Pancreas (tissue), 10 donors: Measurements from ENCODE around the gene RNFT2. TPM values are rescaled to one million over a fixed set of nuclear protein-coding genes. Genes with fewer than 3 reads are reported as not detected.
A peak's percentile ranks its signal among the peaks of the same experiment; 100 is the strongest.
"Not testable (repeated sequence)": the region's sequence is repeated elsewhere in the genome, so short reads cannot be mapped to it uniquely, and the experiment has no call there.

Source experiments
- ATAC-seq, 4 donors: fragments of 200-7000 bp; cut with Tn5 transposase; one replicate each; pipeline versions ENCODE4 v1.8.0 to v1.9.1; 2020; ENCODE audit warnings: mild to moderate bottlenecking in 4 of 4, moderate library complexity in 4 of 4
- DNase-seq, 6 donors: peaks; one replicate each; pipeline ENCODE4 v3.0.0-alpha.2; 2020
- FAIRE-seq: peaks from 2 replicates; lab custom pipeline; 2012; peaks lifted over from hg19 to GRCh38; lab: Jason Lieb, UNC
- H3K27ac ChIP-seq, 4 donors: fragments of 200-600 bp; sonication (generic); 1 replicate in 3 of 4; 2 replicates in 1 of 4; pipeline versions ENCODE4 v1.5.0 to v1.8.0; 2020
- H3K27me3 ChIP-seq, 4 donors: fragments of 200-600 bp; one replicate each; pipeline ENCODE4 v1.8.0; 2021
- H3K36me3 ChIP-seq, 3 donors: fragments of 200-600 bp; sonication (generic) in 1 of 3; one replicate each; pipeline versions ENCODE4 v1.5.0 to v1.8.0; 2020 to 2021
- H3K4me1 ChIP-seq, 3 donors: fragments of 200-600 bp; one replicate each; pipeline ENCODE4 v1.8.0; 2021
- H3K4me3 ChIP-seq, 4 donors: fragments of 200-600 bp; sonication (generic) in 2 of 4; one replicate each; pipeline versions ENCODE4 v1.5.0 to v1.8.0; 2020 to 2021
- H3K9me3 ChIP-seq, 4 donors: fragments of 200-600 bp; one replicate each; pipeline ENCODE4 v1.8.0; 2021
- WGBS, 2 donors: extraction: QIAGEN DNeasy Blood & Tissue Kit; methylation state at CpG; one replicate each; pipeline ENCODE4 v1.1.7; 2013; 5-methylcytosine and 5-hydroxymethylcytosine counted together
- intact Hi-C, 3 donors: fragments of 100-400 bp; cut with DNase I; formaldehyde crosslinking; loops; one replicate each; pipeline versions ENCODE4 v1.11.1 to v1.14.2; 2022
- polyA plus RNA-seq, 2 donors: library from polyadenylated mRNA; stranded (reverse); fragments of 200-250 nt; gene quantifications; one replicate each; pipeline ENCODE4 v1.2.3, GENCODE V29; 2013
- total RNA-seq, 6 donors: library from RNA; stranded (reverse); fragmentation: NEBNext Ultra II Directional in 4 of 6; extraction: Animal tissue kit (Norgen Biotek cat#: 25700) in 4 of 6; gene quantifications; one replicate each; pipeline versions ENCODE4 v1.2.1 to v1.2.4, GENCODE V29; 2021 to 2023
- TF ChIP-seq, protein P1 (sequence below), 4 donors: fragments of 200-600 bp; sonication (generic) in 3 of 4; IDR thresholded peaks; one replicate each; pipeline versions ENCODE4 v1.5.0 to v1.8.0; 2021; ENCODE audit warnings: antibody characterized with exemption in 4 of 4
- donor health status: healthy with polysubstance abuse.
- donor health status: DM: no; HTN: no; CAD: no; lungs with moderate emphysema.
- donor health status: DM: no; HTN: no; CAD: no.
- donor health status: control.
- donor health status: control.
- donor health status: Bipolar disorder and iron deficiency.
- donor health status: DM: yes; HTN: yes; CAD: no.
- donor health status: DM: no; HTN: no; CAD: no.
- donor health status: DM: no; HTN: no; CAD: no.
- donor health status: DM: yes; HTN: yes; CAD: no.

Gene RNFT2
- total and polyA plus RNA-seq, 8 donors: 0.51 to 2.6 (median 1.5) TPM

DNA sequence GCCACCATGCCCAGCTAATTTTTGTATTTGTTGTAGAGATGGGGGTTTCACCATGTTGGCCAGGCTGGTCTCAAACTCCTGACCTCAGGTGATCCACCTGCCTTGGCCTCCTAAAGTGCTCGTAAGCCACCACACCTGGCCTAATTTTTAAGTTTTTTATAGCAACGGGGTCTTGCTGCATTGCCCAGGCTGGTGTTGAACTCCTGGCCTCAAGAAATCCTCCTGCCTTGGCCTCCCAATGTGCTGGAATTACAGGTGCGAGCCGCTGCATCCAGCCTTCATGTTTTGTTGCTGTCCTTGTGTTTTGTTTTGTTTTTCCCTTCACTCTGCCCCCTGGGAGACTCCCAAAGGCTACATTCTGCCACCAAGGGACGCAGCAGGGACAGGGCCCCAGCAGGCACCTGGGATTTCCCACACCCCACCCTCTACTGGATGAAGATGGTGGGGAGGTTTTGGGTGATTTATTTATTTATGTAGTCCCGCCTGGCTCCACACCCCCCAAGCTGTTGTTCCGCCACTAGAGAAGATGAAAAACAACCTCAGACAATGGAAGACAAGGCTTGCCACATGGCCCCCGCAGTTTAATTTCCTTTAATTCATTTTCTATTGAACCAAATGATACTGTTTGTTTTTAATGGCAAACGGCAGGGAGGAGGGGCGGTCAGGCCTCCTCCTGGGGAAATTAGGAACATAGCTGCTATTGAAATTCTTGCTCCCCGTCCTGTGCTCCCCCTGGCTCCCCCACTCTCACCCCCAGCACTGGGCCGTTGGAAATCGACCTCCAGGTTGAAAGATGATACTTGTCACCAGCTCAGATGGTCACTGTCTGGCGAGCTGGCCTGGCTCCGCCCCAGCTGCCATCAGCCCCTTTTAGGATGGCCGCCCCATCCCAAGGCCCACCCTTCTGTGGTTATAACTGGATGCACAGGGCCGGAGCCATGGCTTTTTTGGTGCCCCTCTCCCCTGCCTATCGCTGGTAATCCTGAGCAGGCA, 70.3 kb downstream of the RNFT2 start:
- Histone ChIP-seq H3K9me3 (no peaks in the 10 kb centered on the region), H3K4me1 (no peaks in the 10 kb centered on the region), H3K27ac (no peak overlapping the region), H3K36me3 (no peaks in the 10 kb centered on the region), H3K4me3 (no peak overlapping the region), H3K27me3 (no peaks in the 10 kb centered on the region)
- TF ChIP-seq, protein P1, sequence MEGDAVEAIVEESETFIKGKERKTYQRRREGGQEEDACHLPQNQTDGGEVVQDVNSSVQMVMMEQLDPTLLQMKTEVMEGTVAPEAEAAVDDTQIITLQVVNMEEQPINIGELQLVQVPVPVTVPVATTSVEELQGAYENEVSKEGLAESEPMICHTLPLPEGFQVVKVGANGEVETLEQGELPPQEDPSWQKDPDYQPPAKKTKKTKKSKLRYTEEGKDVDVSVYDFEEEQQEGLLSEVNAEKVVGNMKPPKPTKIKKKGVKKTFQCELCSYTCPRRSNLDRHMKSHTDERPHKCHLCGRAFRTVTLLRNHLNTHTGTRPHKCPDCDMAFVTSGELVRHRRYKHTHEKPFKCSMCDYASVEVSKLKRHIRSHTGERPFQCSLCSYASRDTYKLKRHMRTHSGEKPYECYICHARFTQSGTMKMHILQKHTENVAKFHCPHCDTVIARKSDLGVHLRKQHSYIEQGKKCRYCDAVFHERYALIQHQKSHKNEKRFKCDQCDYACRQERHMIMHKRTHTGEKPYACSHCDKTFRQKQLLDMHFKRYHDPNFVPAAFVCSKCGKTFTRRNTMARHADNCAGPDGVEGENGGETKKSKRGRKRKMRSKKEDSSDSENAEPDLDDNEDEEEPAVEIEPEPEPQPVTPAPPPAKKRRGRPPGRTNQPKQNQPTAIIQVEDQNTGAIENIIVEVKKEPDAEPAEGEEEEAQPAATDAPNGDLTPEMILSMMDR (IDR thresholded peaks at IDR 0.05): no peak
- FAIRE-seq (no peak), DNase-seq (no peak), ATAC-seq (no peak)
- 71 to 82% methylated on average over 18 of the region's 18 CpGs for WGBS, 2 donors
- intact Hi-C loops: no loop called here

DNA sequence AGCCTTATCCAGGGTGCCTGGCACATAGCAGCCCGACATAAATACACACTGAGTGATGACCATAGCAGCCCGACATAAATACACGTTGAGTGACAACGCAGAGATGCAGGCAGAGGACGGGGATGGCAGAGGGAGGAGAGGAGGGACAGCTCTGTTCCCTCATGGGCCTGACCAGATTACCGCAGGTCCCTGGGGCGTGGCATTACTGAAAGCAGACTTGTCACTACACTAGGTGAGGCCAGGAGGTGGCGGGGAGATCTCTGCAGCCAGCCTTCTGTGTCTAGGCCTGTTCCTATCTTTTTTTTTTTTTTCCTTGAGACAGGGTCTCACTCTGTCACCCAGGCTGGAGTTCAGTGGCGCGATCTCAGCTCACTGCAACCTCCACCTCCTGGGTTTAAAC, 74.1 kb downstream of the RNFT2 start:
- DNase-seq (no peak), FAIRE-seq (no peak), ATAC-seq (no peak)
- Histone ChIP-seq H3K27ac (no peak overlapping the region), H3K4me1 (no peaks in the 10 kb centered on the region), H3K4me3 (no peak overlapping the region), H3K27me3 (no peaks in the 10 kb centered on the region), H3K36me3 (no peaks in the 10 kb centered on the region), H3K9me3 (no peaks in the 10 kb centered on the region)
- TF ChIP-seq, protein P1 (IDR thresholded peaks at IDR 0.05): no peak
- intact Hi-C loops: no loop called here
- WGBS, 2 donors: 80 to 89% methylated on average over 10 of the region's 10 CpGs

DNA sequence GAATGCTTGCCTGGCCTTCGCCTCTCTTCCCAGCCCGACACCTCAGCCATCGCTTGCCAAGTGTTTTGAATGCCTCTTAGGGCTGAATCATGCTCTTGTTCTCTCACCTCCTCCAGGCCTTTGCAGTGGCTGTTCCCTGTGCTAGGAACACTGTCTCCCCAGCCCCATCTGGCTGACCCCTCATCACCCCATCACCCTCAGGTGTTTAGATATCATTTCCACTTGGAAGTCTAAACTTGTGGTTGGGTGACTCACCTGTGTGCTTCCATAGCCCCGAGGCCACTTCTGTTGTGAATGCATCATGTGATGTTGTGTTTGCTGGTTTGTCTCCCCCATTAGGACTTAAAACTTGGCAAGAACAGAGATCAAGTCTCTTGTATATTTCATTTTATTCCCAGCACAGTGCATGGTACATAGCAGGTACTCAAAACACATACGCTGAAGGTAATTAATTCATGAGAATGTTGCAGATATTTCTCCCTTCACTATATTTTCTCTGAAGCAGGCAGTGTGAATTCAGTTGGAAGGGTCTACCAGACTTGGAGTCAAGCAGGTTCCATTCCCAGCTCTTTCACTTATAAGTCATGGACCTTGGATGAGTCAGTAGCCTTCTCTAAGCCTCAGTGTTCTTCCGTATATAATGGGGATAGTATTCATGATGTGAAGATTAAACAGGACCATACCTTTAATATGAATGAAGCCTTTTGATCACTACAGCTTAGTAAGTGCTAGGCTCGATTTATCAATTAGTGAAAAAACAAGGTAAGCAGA, 75.3 kb downstream of the RNFT2 start:
- TF ChIP-seq, protein P1 (IDR thresholded peaks at IDR 0.05): no peak
- FAIRE-seq: no peak

DNA sequence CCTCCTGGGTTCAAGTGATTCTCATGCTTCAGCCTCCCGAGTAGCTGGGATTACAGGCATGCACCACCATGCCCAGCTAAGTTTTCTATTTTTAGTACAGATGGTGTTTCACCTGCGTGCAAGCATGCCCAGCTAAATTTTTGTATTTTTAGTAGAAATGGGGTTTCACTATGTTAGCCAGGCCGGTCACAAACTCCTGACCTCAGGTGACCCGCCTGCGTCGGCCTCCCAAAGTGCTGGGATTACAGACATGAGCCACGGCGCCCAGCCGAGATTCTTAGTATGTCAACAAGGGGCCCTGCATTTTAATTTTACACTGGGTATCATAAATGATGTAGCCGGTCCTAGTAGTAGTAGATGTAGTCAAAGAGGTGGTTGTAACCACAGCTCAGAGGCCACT, 76.7 kb downstream of the RNFT2 start:
- H3K9me3 ChIP-seq, ATAC-seq, H3K27me3 ChIP-seq, H3K36me3 ChIP-seq, intact Hi-C loops, DNase-seq, FAIRE-seq, H3K4me3 ChIP-seq, H3K27ac ChIP-seq, H3K4me1 ChIP-seq: not testable (repeated sequence)
- WGBS, 2 donors: 74 to 84% methylated on average over 10 of the region's 10 CpGs

More for the DNA sequence above, 75.3 kb downstream of the RNFT2 start:
- no peaks in the 10 kb centered on the region for H3K9me3 ChIP-seq
- DNase-seq (no peak), ATAC-seq (no peak)
- H3K4me1 ChIP-seq: peaks cover 0 to 3% (median 0%) of the 10 kb centered on the region in 3 donors
- no peak overlapping the region for H3K4me3 ChIP-seq
- H3K27ac ChIP-seq: no peak overlapping the region
- intact Hi-C loops: no loop called here
- WGBS, 2 donors: 75 to 79% methylated on average over 7 of the region's 7 CpGs
- H3K36me3 ChIP-seq: no peaks in the 10 kb centered on the region
- no peaks in the 10 kb centered on the region for H3K27me3 ChIP-seq

DNA sequence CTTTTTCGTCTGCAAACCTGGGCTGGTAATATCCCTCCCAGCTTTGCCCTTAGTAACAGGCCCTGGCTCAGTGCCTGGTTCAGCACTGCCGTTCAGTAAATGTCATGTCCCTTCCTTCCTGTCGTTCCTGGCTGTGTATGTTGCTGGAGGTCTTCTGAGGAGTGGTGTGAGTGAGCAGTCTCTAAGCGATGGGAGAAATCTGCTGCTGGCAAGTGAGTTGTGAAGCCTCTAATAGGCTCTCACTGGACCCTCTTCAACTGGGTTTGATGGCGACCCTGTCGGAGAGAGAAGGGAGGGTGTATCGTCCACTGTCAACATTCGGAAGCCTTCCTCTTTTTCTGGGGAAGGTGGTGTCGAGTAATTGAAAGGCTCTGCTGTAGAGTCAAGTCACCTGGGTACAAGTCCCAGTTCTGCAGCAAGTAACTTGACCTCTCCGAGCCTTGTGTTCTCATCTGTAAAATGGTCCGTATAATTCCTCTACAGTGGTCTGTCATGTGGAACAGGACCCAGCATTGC, 80.3 kb downstream of the RNFT2 start:
- Histone ChIP-seq H3K4me1 (peaks cover 0 to 3% (median 0%) of the 10 kb centered on the region in 3 donors), H3K4me3 (peak overlapping the region; percentile 56 to 75 (median 70)), H3K27ac (peak overlapping the region in 3 of 4 donors; percentile 87 to 93 (median 89)), H3K36me3 (no peaks in the 10 kb centered on the region), H3K27me3 (no peaks in the 10 kb centered on the region), H3K9me3 (no peaks in the 10 kb centered on the region)
- FAIRE-seq (no peak), DNase-seq (peak in 3 of 6 donors; percentile 16 to 43 (median 18)), ATAC-seq (peak in 2 of 4 donors; percentile 10 to 29)
- intact Hi-C loops: no loop called here
- TF ChIP-seq, protein P1 (IDR thresholded peaks at IDR 0.05): no peak
- 40 to 41% methylated on average over 11 of the region's 11 CpGs for WGBS, 2 donors
